HG03108 (cell line): ENCODE data around the gene VSIR.

ENCODE experiments used
- ATAC-seq: cut with Tn5 transposase; IDR thresholded peaks from one replicate; pipeline ENCODE4 v1.9.1; 2021; ENCODE audit warnings: moderate library complexity; ENCODE audit not compliant: unreplicated experiment

Gene VSIR

DNA sequence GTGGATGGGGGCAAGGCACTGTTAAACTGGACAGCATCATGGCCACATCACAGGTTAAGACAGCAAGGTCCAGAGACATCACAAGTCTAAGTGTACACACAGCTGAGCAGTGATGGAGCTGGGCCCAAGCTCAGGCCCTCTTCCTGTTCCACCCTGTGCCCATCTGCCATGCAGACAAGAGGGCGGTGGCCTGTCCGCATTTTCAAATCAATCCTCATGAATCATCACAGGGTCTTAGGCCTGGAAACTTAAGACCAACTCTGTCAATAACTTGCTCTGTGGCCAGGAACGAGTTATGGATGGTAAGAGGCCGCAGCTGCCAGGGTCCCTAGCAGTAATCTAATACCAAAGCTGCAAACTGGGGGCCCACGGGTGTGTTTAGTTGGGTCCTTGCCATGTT is 56.9 kb downstream of the VSIR start:
- ATAC-seq: no peak

DNA sequence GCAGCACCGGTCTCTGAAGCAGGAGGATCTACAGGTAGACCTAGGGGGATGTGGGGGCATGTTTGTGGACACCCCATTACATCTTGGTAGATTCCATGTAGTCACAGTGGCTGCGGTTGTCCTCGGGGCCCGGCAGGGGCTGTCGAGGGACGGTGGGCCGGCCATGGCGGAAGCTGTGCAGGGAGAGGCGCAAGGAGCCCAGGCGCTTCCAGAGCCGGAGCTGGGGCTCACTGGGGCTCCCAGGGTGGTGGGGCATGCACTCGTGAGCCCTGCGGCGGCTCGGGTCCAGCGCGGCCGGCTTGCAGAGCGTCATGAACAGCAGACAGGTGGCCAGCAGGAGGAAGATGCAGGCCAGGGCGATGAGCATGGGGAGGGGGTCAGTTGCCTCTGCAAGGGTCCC is 57.5 kb downstream of the VSIR start:
- no peak for ATAC-seq

DNA sequence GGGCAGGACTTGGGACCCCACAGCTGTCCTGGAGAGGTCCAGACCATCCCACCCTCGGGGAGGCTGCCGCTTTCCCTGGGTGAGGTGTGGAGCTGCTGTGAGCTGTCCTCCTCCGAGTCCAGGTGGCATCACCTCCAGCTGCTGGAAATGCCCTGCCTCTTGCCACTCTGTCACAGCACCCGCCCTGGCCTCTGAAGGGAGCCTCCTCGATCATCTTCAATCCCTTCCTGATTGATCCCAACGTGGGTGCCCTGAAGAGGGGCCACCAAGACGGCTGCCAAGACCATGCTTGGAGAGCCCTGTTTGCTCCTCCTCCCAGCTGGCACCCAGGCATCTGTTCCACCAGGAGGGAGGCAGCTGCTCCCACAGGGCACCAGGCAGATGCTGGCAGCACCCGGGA is 58.3 kb downstream of the VSIR start:
- ATAC-seq: no peak

DNA sequence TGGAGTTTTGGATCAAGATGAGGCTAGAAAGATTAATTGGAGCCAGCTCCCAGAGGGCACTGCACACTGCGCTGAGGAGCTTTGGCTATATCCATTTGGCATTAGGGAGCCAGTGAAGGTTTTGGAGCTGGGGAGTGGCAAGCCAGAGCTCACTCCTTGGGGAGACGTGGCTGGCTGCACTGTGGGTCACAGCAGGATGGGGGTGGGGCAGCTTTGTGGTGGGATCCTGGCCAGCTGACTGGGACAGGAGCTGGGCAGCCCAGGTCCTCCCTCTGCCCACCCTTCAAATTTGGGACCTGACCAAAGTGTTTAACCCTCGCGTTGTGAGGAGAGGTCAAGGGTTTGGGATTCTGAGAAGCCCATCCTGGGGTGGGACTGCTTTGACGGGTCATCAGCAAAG is 58.7 kb downstream of the VSIR start:
- no peak for ATAC-seq

DNA sequence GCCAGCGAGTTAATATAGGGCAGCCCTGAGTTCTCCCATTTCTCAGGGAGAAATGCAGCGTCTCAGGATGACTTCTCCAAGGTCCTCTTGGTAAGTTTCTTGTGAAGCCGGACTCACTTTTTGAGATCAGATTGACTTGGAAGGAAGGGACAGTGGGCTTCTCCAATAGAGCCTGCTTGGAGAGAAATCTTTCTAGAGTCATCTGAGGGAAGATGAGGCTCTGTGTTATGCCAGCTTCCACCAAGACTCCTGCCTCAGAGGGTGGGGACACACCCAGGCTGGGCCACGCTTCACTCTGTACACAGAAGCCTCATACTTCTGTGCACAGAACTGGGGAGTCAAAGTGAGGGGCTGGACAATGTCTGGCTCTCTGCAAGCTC is 59.3 kb downstream of the VSIR start:
- no peak for ATAC-seq

DNA sequence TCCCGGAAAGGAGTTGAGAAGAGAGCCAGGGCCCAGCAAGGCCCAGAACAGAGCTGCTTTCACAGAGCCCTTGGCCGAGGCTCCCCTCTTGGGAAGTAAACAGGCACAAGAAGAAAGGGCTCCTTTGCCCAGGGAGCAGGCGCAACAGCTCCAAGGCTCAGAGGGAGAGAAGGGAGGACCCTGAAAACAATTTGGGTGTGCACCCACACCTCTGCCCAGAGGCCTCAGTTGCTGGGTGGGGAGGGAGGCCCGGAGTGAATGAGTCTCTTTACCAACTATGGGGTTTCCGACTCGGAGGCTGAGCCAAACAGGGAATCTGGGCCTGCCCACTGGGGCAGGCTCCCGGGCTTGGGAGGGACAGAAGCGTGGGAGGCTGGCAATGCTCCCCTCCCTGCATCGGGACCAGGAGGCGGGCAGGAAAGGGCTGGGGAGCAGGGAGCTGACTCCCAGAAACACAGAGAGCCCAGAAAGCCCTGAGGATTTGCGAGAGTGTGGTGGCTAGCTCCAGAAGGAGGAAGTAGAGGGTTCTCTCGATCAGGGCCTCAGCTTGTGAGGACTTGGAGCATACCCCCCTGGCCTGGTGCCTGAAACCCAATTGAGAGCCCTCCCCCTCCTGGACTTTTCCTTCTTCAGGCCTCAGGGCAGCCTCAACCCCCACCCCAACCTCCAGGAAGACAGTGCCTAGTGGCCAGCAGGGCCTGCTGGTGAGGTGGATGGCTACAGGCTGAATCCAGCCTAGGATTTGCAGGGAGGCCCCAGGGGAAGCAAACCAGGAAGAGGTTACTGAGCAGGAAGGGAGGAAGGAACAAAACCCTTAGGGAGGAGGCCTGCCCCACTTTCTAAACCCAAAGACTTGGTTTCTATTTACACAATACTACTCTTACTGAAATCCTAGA is 59.9 kb downstream of the VSIR start:
- ATAC-seq: no peak

DNA sequence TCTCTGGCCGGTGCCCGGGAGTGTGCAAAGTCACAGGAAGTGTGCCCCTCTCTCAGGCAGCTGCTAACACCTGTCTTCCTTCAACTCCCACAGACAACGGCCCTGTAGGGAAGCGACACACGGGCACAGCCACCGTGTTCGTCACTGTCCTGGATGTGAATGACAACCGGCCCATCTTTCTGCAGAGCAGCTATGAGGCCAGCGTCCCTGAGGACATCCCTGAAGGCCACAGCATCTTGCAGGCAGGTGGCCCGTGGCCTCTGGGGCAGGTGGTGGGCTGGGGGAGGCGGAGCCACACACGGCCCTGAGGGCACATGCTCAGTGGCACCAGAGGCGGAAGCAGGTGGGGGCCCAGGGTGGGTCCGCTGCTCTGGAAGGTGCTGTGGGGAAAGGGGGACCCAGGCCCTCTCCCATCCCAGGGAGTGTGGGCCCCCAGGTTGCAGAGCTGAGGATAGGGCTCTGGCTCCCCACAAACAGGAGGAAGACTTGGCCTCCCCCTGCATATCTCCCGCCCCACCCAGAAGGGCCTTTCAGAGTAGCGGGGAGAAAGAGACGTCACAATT is 60.7 kb downstream of the VSIR start:
- no peak for ATAC-seq

DNA sequence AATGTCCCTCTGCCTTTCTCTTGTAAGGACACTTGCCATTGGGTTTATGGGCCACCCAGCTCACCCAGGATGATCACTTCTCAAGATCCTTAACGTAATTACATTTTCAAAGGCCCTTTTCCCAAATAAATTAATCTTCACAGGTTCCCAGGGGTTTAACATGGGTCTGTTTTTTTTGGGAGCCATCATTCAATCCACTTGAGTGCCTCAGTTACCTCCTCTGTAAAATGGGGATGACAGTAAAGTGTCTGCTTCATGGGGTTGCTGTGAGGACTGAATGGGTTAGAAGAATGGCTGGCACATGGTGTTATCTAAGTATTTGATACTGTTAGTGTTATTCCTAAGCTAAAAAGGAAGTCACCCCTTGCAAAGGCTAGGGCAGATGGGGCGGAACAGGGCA is 61.1 kb downstream of the VSIR start:
- ATAC-seq: no peak

DNA sequence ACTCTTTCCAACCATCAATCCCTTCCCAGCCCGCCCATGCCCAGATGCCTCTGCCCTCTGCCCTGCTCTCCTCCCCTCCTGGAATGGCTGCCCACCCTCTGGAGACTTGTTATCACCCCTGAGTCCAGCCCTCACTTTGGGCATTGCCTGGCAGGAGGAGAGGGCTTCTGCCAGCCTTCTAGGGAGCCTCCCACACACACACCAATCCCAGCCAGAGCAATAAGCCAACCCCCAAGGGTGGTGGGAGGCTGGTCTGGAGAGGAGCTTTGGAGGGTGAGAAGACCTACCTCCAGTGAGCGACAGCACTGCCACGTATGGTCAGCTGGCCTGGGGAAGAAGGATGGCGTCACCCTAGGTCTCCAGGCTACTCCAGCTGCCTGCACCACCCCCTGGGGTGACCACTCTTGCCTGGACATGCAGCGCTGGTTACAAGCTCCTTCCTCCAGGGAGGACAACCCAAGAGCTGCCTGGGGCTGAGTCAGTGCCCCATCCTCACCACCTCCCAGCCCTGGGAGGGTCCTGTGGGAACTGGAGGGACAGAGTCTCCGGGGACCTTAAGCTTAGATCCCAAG is 62.2 kb downstream of the VSIR start:
- ATAC-seq: no peak

DNA sequence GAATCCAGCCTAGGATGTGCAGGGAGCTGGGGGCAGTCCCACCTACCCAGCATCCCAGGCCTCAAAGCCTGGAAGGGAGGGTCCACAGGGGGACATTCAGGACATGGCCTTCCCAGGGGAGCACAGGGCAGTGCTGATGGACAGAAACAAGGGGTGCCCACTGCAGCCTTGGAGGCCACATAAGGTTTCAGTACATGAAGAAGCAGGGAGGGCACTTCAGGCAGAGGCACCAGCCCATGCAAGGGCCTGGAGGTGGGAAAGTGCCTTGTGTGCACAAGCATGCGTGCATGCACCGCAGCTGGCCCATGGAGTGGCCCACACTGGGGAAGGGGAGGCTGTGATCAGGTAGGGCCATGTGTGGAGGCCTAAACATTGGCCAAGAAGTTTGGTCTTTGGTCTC is 62.8 kb downstream of the VSIR start:
- ATAC-seq: no peak

DNA sequence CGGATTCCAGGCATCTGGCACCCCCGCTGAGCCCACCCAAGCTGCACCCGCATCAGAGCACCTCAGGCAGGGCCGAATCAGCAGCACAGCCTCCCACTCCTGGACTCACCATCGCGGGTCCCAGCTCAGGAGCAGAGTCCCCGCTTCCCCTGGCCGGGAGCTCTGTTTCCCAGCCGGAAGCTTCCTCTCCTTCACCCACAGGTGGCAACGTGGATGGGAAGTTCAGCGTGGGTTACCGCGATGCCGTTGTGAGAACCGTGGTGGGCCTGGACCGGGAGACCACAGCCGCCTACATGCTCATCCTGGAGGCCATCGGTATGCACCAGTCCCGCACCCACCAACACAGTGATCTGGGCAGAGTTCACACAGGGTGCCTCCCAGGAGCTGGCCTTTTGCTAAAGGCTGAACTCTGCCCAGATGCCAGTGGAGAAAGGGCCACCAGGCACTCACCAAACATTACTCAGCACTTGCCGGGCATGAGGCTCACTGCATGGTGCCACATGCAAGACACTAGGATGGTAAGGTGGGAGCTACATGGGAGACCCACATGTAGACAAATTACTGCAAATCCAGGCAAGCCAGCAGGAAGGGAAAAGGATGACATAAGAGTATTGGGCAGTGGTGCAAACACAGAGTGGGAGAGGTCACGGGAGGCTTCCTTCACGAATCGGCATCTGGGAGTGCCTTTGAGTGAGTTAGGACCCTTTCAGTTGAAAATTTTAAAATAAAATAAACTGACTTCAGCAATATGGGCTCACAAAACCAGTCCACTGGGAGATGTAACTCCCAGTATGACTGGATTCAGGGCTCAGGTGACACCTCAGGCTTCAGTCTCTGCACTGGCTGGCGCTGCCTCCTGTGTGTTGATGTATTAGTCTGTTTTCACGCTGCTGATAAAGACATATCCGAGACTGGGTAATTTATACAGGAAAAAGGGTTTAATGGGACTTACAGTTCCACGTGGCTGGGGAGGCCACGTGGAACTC is 64.1 kb downstream of the VSIR start:
- ATAC-seq: no peak

DNA sequence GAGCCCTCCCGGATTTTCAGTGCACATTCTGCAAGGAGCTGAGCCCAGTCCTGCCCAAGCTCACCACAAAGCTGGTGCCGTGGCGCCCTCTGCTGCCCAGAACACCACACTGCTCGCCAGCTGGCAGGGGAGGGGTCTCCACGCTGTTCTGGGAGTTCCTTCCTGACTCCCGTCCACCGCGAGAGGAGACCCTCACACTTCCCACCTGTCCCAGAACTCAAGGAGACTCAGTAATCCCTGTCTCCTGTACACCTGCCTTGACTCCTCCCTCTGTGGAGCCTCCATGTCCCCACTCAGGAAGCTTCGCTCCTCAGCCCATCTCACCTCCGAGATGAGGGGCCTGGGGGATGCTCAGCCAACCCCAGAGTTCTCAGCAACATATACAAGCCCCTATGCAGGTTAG is 65.0 kb downstream of the VSIR start:
- no peak for ATAC-seq

DNA sequence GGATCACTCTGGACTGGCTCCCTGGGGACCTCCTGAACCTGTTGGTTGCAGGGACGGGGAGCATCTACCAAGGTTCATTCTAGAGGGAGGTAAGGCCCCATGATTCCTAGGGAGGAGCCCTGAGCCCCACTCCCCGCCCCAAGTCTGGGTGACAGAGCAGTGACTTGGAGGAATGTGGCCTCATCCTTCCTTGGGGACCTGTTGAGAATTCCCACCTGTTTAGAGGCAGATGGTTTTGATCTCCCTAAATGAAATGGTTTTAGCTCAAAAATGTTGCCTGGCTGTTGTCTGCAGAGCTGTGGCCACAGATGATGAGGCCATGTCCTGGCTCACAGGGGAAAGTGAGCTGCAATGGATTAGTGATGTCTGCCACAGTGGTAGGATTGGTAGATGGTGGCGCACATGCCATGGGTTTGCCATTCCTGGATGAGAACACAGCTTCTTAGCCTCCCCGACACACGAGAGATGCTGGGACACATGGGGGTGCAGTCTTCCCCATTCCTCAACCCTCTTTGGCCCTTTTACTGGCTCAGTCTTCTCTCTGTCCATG is 66.0 kb downstream of the VSIR start:
- no peak for ATAC-seq

DNA sequence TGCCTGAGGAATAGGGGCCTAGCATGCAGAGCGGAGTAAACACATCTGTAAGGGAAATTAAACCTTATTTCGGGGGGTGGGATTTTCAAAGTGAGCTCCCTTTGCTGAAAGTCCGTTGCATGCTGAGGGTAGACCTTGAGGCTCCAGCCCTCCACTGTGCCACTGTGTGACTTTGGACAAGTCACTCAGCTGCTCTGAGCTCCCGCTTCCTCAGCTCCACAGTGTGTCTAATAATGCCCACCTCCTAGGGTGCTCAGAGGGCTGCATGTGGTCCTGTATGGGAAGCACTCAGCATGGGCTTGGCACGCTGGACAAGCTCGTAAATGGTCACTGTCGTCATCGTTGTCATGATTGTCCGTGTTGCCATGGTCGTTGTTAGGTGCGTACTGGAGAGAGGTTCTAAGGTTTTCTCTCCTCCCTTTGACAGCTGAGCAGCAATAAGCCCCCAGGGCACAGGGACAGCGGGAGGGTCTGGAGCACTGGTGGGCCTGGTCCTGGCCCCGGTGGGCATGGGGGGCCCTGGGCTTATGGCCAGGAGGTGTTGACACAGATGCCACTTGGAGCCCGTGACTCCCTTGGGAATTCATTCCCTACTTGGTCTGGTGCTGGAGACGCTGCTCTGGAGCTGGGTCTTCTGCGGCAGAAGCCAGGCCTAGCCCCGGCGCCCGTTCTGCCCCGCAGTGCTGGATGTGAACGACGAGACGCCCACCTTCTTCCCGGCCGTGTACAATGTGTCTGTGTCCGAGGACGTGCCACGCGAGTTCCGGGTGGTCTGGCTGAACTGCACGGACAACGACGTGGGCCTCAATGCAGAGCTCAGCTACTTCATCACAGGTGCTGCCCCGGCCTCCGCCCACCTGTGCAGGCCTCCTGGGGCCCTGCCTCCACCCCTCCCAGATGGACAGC is 66.9 kb downstream of the VSIR start:
- no peak for ATAC-seq

DNA sequence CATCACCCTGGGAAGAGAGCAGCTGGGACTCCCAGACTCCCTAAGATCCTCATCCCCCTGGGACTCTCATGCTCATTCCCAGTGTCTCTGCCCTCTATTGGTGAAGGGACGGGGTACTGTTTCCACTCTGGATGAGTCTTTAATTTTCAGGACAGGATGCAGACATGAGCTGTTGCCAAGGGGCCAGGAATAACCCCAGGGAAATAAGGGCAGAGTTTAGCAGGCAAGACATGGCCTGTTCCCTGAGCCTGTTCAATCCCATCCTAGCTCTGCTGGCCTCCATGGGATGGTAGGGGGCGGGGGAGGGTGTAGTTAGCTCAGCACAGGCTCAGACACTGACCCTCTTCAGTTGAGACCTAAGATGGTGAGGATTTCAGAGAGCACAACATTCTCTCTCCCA is 67.7 kb downstream of the VSIR start:
- ATAC-seq: no peak

DNA sequence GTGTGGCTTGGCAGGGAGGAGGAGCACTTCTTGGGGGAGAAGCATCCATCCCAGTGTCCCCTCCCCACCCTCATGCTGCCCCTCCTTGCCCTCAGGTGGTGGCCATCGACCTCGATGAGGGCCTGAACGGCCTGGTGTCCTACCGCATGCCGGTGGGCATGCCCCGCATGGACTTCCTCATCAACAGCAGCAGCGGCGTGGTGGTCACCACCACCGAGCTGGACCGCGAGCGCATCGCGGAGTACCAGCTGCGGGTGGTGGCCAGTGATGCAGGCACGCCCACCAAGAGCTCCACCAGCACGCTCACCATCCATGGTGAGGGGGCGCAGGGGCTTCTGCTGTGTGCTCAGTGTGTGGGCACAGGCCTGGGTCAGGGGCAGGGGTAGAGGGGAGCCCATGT is 68.5 kb downstream of the VSIR start:
- no peak for ATAC-seq

DNA sequence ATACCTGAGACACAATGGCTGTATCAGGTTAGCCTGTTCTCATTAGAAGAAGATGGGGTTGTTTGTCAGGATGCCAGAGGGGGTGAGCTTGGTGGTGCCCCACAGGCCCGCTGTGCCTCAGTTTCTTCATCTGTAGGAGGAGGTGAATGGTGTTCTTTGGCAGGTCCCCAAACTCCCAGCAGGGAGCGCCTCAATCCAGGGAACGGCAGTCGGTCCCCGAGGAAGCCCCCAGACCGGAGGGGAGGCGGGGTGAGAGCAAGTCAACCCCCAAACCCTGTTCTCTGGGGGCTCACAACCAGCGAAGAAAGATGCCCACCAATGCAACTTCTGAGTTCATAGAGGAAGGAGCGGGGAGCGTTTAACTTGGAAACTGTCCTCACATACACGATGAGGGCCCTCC is 69.7 kb downstream of the VSIR start:
- ATAC-seq: no peak

DNA sequence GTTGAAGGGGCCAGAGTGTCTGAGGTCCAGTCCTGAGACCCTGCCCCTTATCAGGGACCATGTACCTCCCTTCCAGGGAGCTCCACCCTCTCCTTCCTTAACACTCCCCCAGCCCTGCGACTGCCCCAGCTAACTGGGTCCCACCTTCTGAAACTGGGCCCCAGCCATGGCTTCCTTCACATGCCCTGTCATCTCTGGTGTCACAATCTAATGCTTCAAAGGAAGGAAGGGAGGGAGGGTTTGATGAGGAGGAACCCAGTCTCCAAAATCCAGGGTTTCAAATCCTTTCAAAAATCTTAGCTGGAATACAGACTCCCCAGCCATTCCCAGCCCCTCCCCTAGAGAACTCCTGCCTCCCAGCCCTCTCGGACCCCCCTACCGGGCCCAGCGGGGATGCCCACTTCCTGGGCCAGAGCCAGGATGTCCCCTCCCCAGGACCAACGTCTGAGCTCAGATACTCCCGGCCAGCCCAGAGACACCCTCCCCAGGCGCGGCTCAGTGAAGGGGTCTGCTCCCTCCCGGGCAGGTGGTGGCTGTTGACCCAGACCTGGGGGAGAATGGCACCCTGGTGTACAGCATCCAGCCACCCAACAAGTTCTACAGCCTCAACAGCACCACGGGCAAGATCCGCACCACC is 71.7 kb downstream of the VSIR start:
- ATAC-seq: no peak

DNA sequence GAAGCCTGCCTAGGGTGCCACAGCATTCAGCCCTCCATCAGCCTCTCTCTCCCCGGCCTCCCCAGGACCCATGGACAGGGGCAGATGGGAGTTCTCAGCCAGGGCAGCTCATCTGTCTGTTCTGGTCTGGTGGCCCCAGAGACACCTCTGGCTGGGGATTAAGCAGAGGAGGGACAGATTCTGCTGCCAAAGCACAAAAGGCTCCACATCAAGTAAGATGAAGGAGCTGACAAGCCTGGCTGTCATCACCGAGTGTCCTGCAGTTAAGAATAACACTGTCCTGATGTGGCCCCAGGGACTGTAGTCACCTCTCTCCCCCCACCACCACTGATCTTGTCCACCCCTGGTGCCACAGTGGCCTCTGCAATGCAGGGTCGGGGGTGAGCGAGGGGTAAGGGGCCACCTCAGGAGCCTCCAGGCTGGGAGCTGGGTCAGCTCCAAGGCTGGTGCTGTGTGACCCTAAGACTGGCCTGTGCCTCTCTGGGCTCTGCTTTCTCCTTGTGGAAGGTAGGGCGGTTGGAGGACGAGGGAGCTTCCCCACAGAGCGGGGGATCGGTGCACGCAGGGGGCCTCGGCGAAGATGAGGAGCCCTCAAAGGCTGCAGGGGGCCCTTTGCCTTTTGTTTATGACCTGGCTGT is 72.5 kb downstream of the VSIR start:
- ATAC-seq: no peak
